ENCODE measurements around the gene TPPP3. TPM values are rescaled to one million over a fixed set of nuclear protein-coding genes. Genes with fewer than 3 reads are reported as not detected.
"Not testable (repeated sequence)": the region's sequence is repeated elsewhere in the genome, so short reads cannot be mapped to it uniquely, and the experiment has no call there.

The TPPP3 gene
- total RNA-seq, 1 experiment from 2014 or later = 0.95 TPM

DNA sequence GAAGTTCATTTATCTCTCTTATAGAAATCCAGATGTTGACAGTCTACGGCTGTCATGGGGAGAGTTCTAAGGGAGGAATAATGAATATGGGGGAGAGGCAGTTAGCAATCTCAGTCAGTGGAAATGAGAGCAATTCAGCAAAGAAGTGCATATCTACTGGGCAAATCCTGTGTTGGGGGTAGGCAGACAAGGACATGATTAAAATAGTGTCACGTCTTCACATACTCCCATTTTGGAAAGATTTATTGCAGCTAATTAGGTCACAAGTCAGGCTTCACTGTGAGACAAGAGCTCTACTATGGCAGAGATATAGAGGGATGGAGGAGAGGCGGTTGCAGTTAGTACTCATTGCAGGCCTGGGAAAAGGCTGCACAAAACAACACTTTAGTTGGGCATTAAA, 36.9 kb downstream of the TPPP3 start:
- ChIA-PET POLR2A (no interaction called here), CTCF (no interaction called here)
- in situ Hi-C loops (cut with HindIII; ENCODE audit: low pct_unique_long_range_greater_than_20kb, low sequenced_read_pairs) (no loop called here), intact Hi-C loops (cut with micrococcal nuclease; ENCODE audit: unreplicated experiment) (no loop called here)
- Histone ChIP-seq H3K9me3 (ENCODE audit: control insufficient read depth, insufficient read depth, low read depth, low read length) (no peaks in the 10 kb centered on the region), H3K36me3 (ENCODE audit: control insufficient read depth, insufficient read depth, low read length) (no peaks in the 10 kb centered on the region), H3K4me1 (ENCODE audit: control insufficient read depth, insufficient read depth, low read length) (no peaks in the 10 kb centered on the region), H3K27me3 (ENCODE audit: control insufficient read depth, insufficient read depth, low read length) (no peaks in the 10 kb centered on the region), H3K4me3 (ENCODE audit: low read depth in 2 of 2, low read length in 2 of 2) (no peak overlapping the region), H3K27ac (ENCODE audit: low read length) (no peak overlapping the region)
- ATAC-seq (no peak), DNase-seq (ENCODE audit: low read depth, low spot score) (no peak)
- TF ChIP-seq, protein P1, sequence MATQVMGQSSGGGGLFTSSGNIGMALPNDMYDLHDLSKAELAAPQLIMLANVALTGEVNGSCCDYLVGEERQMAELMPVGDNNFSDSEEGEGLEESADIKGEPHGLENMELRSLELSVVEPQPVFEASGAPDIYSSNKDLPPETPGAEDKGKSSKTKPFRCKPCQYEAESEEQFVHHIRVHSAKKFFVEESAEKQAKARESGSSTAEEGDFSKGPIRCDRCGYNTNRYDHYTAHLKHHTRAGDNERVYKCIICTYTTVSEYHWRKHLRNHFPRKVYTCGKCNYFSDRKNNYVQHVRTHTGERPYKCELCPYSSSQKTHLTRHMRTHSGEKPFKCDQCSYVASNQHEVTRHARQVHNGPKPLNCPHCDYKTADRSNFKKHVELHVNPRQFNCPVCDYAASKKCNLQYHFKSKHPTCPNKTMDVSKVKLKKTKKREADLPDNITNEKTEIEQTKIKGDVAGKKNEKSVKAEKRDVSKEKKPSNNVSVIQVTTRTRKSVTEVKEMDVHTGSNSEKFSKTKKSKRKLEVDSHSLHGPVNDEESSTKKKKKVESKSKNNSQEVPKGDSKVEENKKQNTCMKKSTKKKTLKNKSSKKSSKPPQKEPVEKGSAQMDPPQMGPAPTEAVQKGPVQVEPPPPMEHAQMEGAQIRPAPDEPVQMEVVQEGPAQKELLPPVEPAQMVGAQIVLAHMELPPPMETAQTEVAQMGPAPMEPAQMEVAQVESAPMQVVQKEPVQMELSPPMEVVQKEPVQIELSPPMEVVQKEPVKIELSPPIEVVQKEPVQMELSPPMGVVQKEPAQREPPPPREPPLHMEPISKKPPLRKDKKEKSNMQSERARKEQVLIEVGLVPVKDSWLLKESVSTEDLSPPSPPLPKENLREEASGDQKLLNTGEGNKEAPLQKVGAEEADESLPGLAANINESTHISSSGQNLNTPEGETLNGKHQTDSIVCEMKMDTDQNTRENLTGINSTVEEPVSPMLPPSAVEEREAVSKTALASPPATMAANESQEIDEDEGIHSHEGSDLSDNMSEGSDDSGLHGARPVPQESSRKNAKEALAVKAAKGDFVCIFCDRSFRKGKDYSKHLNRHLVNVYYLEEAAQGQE (IDR thresholded peaks at IDR 0.05; ENCODE audit: insufficient read depth in 1 of 2, low read depth in 2 of 2, low read length in 1 of 2) = no peak
- TF ChIP-seq SIN3A (IDR thresholded peaks at IDR 0.05; ENCODE audit: borderline replicate concordance, insufficient read depth, low read depth, low read length) = no peak
- no peak for TF ChIP-seq TCF7L2 (IDR thresholded peaks at IDR 0.05; ENCODE audit: low read depth, low read length)
- TF ChIP-seq, protein P2, sequence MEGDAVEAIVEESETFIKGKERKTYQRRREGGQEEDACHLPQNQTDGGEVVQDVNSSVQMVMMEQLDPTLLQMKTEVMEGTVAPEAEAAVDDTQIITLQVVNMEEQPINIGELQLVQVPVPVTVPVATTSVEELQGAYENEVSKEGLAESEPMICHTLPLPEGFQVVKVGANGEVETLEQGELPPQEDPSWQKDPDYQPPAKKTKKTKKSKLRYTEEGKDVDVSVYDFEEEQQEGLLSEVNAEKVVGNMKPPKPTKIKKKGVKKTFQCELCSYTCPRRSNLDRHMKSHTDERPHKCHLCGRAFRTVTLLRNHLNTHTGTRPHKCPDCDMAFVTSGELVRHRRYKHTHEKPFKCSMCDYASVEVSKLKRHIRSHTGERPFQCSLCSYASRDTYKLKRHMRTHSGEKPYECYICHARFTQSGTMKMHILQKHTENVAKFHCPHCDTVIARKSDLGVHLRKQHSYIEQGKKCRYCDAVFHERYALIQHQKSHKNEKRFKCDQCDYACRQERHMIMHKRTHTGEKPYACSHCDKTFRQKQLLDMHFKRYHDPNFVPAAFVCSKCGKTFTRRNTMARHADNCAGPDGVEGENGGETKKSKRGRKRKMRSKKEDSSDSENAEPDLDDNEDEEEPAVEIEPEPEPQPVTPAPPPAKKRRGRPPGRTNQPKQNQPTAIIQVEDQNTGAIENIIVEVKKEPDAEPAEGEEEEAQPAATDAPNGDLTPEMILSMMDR (IDR thresholded peaks at IDR 0.05) = no peak
- TF ChIP-seq POLR2AphosphoS5 (IDR thresholded peaks at IDR 0.05; ENCODE audit: low read depth, low read length) = no peak
- BruUV-seq (replicated peaks) = no TSS peak

DNA sequence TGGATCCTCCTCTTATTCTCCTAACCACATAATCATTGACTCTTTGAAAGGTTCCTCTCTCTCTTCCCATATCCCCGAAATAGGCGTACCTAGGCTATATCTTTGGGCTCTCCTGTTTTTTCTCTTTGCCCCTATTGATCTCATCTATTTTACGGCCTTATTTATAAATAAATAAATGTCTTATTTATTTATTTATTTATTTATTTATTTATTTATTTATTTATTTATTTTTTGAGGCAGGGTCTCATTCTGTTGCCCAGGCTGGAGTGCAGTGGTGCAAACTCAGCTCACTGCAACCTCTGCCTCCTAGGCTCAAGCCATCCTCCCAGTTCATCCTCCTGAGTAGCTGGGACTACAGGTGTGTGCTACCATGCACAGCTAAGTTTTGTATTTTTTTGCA, 40.8 kb downstream of the TPPP3 start:
- H3K36me3 ChIP-seq (ENCODE audit: control insufficient read depth, insufficient read depth, low read length); H3K4me1 ChIP-seq (ENCODE audit: control insufficient read depth, insufficient read depth, low read length); in situ Hi-C loops (cut with HindIII; ENCODE audit: low pct_unique_long_range_greater_than_20kb, low sequenced_read_pairs); H3K9me3 ChIP-seq (ENCODE audit: control insufficient read depth, insufficient read depth, low read depth, low read length); intact Hi-C loops (cut with micrococcal nuclease; ENCODE audit: unreplicated experiment); H3K4me3 ChIP-seq (ENCODE audit: low read depth in 2 of 2, low read length in 2 of 2); POLR2A ChIA-PET; ATAC-seq; BruUV-seq (replicated peaks); H3K27me3 ChIP-seq (ENCODE audit: control insufficient read depth, insufficient read depth, low read length); DNase-seq (ENCODE audit: low read depth, low spot score); H3K27ac ChIP-seq (ENCODE audit: low read length); CTCF ChIA-PET: not testable (repeated sequence)

DNA sequence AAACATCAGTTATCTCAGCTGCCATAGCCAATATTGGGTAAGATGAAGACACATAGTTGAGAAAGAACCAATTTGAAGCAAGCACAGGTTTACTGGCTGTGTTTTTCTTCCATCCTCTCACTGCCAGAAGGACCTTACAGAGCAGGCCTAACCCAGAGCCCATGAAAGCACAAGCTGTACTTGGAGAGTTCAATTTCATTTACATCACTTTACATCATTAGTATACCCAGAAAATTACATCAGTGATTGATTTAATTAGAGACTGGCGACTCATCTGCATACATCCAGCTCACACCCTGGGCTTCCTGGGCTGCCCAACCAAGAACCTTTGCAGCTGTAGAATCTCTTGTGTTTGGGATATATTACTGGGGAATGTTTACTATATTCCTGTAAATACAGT, 43.0 kb downstream of the TPPP3 start:
- ChIA-PET POLR2A (interaction anchor here (0.6 kb wide), 1 partner anchor 12 kb away, joined by 5 read pairs; no protein-coding TSS in a partner anchor), CTCF (interaction anchor here (0.7 kb wide), 2 partner anchors 87 to 128 kb away, joined by 4 to 7 read pairs; no protein-coding TSS in a partner anchor)
- Histone ChIP-seq H3K9me3 (ENCODE audit: control insufficient read depth, insufficient read depth, low read depth, low read length) (no peaks in the 10 kb centered on the region), H3K27ac (ENCODE audit: low read length) (no peak overlapping the region), H3K27me3 (ENCODE audit: control insufficient read depth, insufficient read depth, low read length) (no peaks in the 10 kb centered on the region), H3K4me1 (ENCODE audit: control insufficient read depth, insufficient read depth, low read length) (no peaks in the 10 kb centered on the region; the same call in 1 of the 2 replicates), H3K36me3 (ENCODE audit: control insufficient read depth, insufficient read depth, low read length) (no peaks in the 10 kb centered on the region), H3K4me3 (ENCODE audit: low read depth in 2 of 2, low read length in 2 of 2) (no peak overlapping the region)
- no peak for ATAC-seq
- TF ChIP-seq POLR2AphosphoS5 (IDR thresholded peaks at IDR 0.05; ENCODE audit: low read depth, low read length) (no peak), SIN3A (IDR thresholded peaks at IDR 0.05; ENCODE audit: borderline replicate concordance, insufficient read depth, low read depth, low read length) (no peak), TCF7L2 (IDR thresholded peaks at IDR 0.05; ENCODE audit: low read depth, low read length) (no peak)
- TF ChIP-seq, protein P1 (IDR thresholded peaks at IDR 0.05; ENCODE audit: insufficient read depth in 1 of 2, low read depth in 2 of 2, low read length in 1 of 2) = no peak
- TF ChIP-seq, protein P2 (IDR thresholded peaks at IDR 0.05) = no peak
- in situ Hi-C loops (cut with HindIII; ENCODE audit: low pct_unique_long_range_greater_than_20kb, low sequenced_read_pairs) = no loop called here
- BruUV-seq (replicated peaks) = no TSS peak
- DNase-seq (ENCODE audit: low read depth, low spot score) = no peak
- intact Hi-C loops (cut with micrococcal nuclease; ENCODE audit: unreplicated experiment) = no loop called here
